OCI-LY1 (cell line): Measurements from ENCODE around the gene DOCK4.

Source experiments
- H2AFZ ChIP-seq: fragments of 200-600 bp; sonication (generic), shearing (Covaris generic); 2 replicates; pipeline ENCODE4 v1.6.0; 2014; ENCODE audit warnings: antibody characterized with exemption, mild to moderate bottlenecking, low read length
- H3F3A ChIP-seq: fragments of 200-600 bp; sonication (generic), shearing (Covaris generic); 2 replicates; pipeline ENCODE4 v1.6.0; 2014; ENCODE audit warnings: mild to moderate bottlenecking, antibody characterized with exemption, low read length, moderate library complexity; ENCODE audit not compliant: insufficient read depth
- H3K27ac ChIP-seq: fragments of 200-600 bp; sonication (generic); 2 replicates; pipeline ENCODE4 v1.5.1; 2014; ENCODE audit warnings: low read length, mixed run types, mild to moderate bottlenecking, low read depth; ENCODE audit not compliant: poor library complexity, severe bottlenecking
- H3K27me3 ChIP-seq: fragments of 200-600 bp; sonication (generic); 2 replicates; pipeline ENCODE4 v1.6.0; 2014; ENCODE audit warnings: antibody characterized with exemption, mild to moderate bottlenecking, low read length, moderate library complexity; ENCODE audit not compliant: insufficient read depth
- H3K36me3 ChIP-seq: fragments of 200-600 bp; sonication (generic); 2 replicates; pipeline ENCODE4 v1.6.1; 2014; ENCODE audit warnings: mild to moderate bottlenecking, antibody characterized with exemption, low read length, moderate library complexity, mixed read lengths; ENCODE audit not compliant: insufficient read depth
- H3K4me1 ChIP-seq: fragments of 200-600 bp; sonication (generic); 2 replicates; pipeline ENCODE4 v1.5.1; 2014; ENCODE audit warnings: mild to moderate bottlenecking, low read length, moderate library complexity; ENCODE audit not compliant: insufficient read depth, severe bottlenecking
- H3K4me2 ChIP-seq: fragments of 200-600 bp; sonication (generic), shearing (Covaris generic); 2 replicates; pipeline ENCODE4 v1.6.1; 2014; ENCODE audit warnings: low read length
- H3K4me3 ChIP-seq: fragments of 200-600 bp; sonication (generic); 2 replicates; pipeline ENCODE4 v1.5.1; 2014; ENCODE audit warnings: low read length, low read depth, mild to moderate bottlenecking, mixed read lengths; ENCODE audit not compliant: poor library complexity, severe bottlenecking
- H3K79me2 ChIP-seq: fragments of 200-600 bp; shearing (Covaris generic); 2 replicates; pipeline ENCODE4 v1.6.1; 2016; ENCODE audit warnings: mixed run types, low read length, mixed read lengths; ENCODE audit not compliant: insufficient read depth
- H3K9ac ChIP-seq: fragments of 200-600 bp; sonication (generic), shearing (Covaris generic); 2 replicates; pipeline ENCODE4 v1.6.1; 2014; ENCODE audit warnings: mild to moderate bottlenecking, low read length, mixed read lengths
- H3K9me2 ChIP-seq: fragments of 200-600 bp; sonication (generic), shearing (Covaris generic); 2 replicates; pipeline ENCODE4 v1.6.1; 2014; ENCODE audit warnings: low read depth, mild to moderate bottlenecking, low read length, mixed read lengths
- H3K9me3 ChIP-seq: fragments of 200-600 bp; shearing (Covaris generic); 2 replicates; pipeline ENCODE4 v1.6.1; 2014; ENCODE audit warnings: low read length, mixed read lengths
- H4K20me1 ChIP-seq: fragments of 200-600 bp; sonication (generic), shearing (Covaris generic); 2 replicates; pipeline ENCODE4 v1.6.0; 2016; ENCODE audit warnings: mild to moderate bottlenecking, low read length; ENCODE audit not compliant: insufficient read depth
- EZH2 ChIP-seq: fragments of 200-600 bp; sonication (generic), shearing (Covaris generic); IDR thresholded peaks from 2 replicates; pipeline ENCODE4 v1.8.0; 2017; ENCODE audit warnings: borderline replicate concordance, mixed run types, mild to moderate bottlenecking, antibody characterized with exemption, low read length, moderate library complexity, mixed read lengths
- TF ChIP-seq, protein P1 (sequence below): fragments of 200-600 bp; sonication (generic), shearing (Covaris generic); IDR thresholded peaks from 2 replicates; pipeline ENCODE4 v1.5.1; 2017; ENCODE audit warnings: mild to moderate bottlenecking, antibody characterized with exemption, low read length, moderate library complexity, mixed read lengths

Gene DOCK4

DNA sequence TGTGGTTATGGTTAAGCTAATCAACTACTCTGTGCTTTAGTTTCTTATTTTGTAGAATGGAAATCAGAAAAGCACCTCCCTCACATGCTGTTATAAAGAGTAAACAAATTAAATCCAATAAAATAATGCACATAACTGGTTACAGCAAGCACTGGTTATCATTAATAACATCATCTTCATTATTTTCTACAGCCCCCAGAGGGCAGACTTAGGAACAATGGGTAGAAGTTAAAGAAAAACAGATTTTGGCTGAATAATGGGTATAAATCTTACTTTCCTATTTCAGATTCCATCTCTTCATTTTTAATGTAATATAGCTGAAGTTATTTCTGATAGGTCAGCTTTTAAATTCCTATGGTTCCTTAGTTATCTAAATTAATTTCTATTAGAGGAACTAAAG, 126.5 kb downstream of the DOCK4 start:
- H4K20me1 ChIP-seq, result no peaks in the 10 kb centered on the region
- no peaks in the 10 kb centered on the region for H3K27me3 ChIP-seq
- H3K27ac ChIP-seq, result no peak overlapping the region
- no peaks in the 10 kb centered on the region for H3K36me3 ChIP-seq
- H3F3A ChIP-seq, result no peaks in the 10 kb centered on the region
- no peaks in the 10 kb centered on the region for H3K9me2 ChIP-seq
- no peak overlapping the region for H3K4me3 ChIP-seq
- TF ChIP-seq, protein P1, sequence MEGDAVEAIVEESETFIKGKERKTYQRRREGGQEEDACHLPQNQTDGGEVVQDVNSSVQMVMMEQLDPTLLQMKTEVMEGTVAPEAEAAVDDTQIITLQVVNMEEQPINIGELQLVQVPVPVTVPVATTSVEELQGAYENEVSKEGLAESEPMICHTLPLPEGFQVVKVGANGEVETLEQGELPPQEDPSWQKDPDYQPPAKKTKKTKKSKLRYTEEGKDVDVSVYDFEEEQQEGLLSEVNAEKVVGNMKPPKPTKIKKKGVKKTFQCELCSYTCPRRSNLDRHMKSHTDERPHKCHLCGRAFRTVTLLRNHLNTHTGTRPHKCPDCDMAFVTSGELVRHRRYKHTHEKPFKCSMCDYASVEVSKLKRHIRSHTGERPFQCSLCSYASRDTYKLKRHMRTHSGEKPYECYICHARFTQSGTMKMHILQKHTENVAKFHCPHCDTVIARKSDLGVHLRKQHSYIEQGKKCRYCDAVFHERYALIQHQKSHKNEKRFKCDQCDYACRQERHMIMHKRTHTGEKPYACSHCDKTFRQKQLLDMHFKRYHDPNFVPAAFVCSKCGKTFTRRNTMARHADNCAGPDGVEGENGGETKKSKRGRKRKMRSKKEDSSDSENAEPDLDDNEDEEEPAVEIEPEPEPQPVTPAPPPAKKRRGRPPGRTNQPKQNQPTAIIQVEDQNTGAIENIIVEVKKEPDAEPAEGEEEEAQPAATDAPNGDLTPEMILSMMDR, result peak; percentile 31; the same call in 1 of the 2 replicates
- no peak for TF ChIP-seq EZH2
- peaks cover 11% of the 10 kb centered on the region for H3K4me1 ChIP-seq
- no peak overlapping the region for H3K4me2 ChIP-seq
- H3K9me3 ChIP-seq, result no peaks in the 10 kb centered on the region
- no peak overlapping the region for H3K9ac ChIP-seq
- H3K79me2 ChIP-seq, result no peaks in the 10 kb centered on the region
- H2AFZ ChIP-seq, result no peak overlapping the region

DNA sequence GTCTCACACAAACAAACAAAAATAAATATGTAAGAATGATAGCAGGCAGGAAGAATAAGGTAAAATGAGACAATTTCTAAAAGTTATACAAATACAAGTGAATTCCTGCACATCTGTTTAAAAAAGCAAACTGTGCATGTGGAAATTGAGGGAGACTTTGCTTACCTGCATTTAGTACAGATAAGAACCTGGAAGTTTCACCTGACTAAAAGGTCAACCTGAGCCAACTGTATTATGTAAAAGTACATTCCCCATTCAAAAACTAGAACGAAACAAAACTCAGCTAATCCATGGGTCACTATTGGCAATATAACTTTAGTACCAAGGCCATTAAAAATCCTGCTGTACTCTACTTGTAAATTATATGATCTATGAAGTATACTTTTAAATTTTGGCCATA, 127.1 kb downstream of the DOCK4 start:
- H3K27me3 ChIP-seq, result no peaks in the 10 kb centered on the region
- H3F3A ChIP-seq, result no peaks in the 10 kb centered on the region
- no peak for TF ChIP-seq EZH2
- TF ChIP-seq, protein P1, result no peak
- no peak overlapping the region for H3K4me3 ChIP-seq
- H3K9ac ChIP-seq, result no peak overlapping the region
- no peaks in the 10 kb centered on the region for H3K79me2 ChIP-seq
- H4K20me1 ChIP-seq, result no peaks in the 10 kb centered on the region
- H3K9me2 ChIP-seq, result no peaks in the 10 kb centered on the region
- no peaks in the 10 kb centered on the region for H3K36me3 ChIP-seq
- no peaks in the 10 kb centered on the region for H3K9me3 ChIP-seq
- no peak overlapping the region for H3K4me2 ChIP-seq
- no peak overlapping the region for H3K27ac ChIP-seq
- peaks cover 11% of the 10 kb centered on the region for H3K4me1 ChIP-seq
- no peak overlapping the region for H2AFZ ChIP-seq

DNA sequence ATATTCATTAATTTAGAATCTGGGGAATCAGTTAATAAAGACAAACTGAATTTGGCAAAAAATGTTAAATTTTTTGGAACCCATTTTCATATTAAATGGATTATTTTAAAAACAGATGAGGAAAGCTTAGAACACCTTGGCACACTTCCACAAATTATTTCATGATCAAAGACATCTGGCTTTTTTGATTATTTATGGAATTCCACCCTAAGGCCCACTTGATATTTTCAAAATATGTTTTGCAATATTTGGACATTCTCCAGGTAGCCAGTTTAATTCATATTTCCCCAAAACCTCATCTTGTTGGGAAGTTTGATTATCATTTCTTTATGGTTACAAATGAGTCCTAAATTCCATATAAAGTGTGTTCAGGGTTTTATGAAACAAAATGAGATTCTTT, 129.9 kb downstream of the DOCK4 start:
- no peaks in the 10 kb centered on the region for H3K27me3 ChIP-seq
- H3K9me2 ChIP-seq, result no peaks in the 10 kb centered on the region
- H3F3A ChIP-seq, result no peaks in the 10 kb centered on the region
- no peak overlapping the region for H3K9ac ChIP-seq
- no peaks in the 10 kb centered on the region for H3K79me2 ChIP-seq
- no peaks in the 10 kb centered on the region for H3K9me3 ChIP-seq
- no peak overlapping the region for H3K4me2 ChIP-seq
- H3K27ac ChIP-seq, result no peak overlapping the region
- H4K20me1 ChIP-seq, result no peaks in the 10 kb centered on the region
- H2AFZ ChIP-seq, result no peak overlapping the region
- TF ChIP-seq EZH2, result no peak
- TF ChIP-seq, protein P1, result no peak
- no peaks in the 10 kb centered on the region for H3K36me3 ChIP-seq
- peaks cover 11% of the 10 kb centered on the region for H3K4me1 ChIP-seq
- no peak overlapping the region for H3K4me3 ChIP-seq
